Gastrocnemius medialis (tissue), 4 donors: ENCODE measurements around the gene MEN1. TPM values are rescaled to one million over a fixed set of nuclear protein-coding genes. Genes with fewer than 3 reads are reported as not detected.

Experiments used
- ATAC-seq, 2 donors: fragments of 150-250 bp; one replicate each; pipeline ENCODE4 v1.9.1; 2016
- DNase-seq, 2 donors: peaks; one replicate each; pipeline ENCODE4 v3.0.0-alpha.2; 2019
- H3K27ac ChIP-seq, 4 donors: fragments of 200-600 bp; sonication (generic); 1 replicate in 1 of 4; 2 replicates in 3 of 4; pipeline ENCODE4 v1.5.1; 2016 to 2018; ENCODE audit warnings: mild to moderate bottlenecking in 2 of 4, moderate library complexity in 1 of 4
- H3K27me3 ChIP-seq, 3 donors: fragments of 200-600 bp; sonication (generic) in 2 of 3; 1 replicate in 1 of 3; 2 replicates in 2 of 3; pipeline versions ENCODE4 v1.5.1 to v1.6.0; 2016 to 2019; ENCODE audit warnings: mild to moderate bottlenecking in 1 of 3, moderate library complexity in 1 of 3
- H3K36me3 ChIP-seq, 2 donors: fragments of 200-600 bp; sonication (generic) in 1 of 2; one replicate each; pipeline ENCODE4 v1.5.1; 2017 to 2018
- H3K4me1 ChIP-seq, 2 donors: fragments of 200-600 bp; sonication (generic) in 1 of 2; one replicate each; pipeline ENCODE4 v1.5.1; 2016 to 2017; ENCODE audit warnings: mild to moderate bottlenecking in 2 of 2
- H3K4me3 ChIP-seq, 4 donors: fragments of 200-600 bp; sonication (generic) in 3 of 4; 1 replicate in 1 of 4; 2 replicates in 3 of 4; pipeline ENCODE4 v1.5.1; 2016 to 2019; ENCODE audit warnings: mild to moderate bottlenecking in 2 of 4
- H3K9me3 ChIP-seq, 3 donors: fragments of 200-600 bp; sonication (generic) in 2 of 3; 1 replicate in 1 of 3; 2 replicates in 2 of 3; pipeline ENCODE4 v1.5.1; 2016 to 2019
- POLR2A ChIP-seq, 2 donors: fragments of 450-650 bp; IDR thresholded peaks; one replicate each; pipeline ENCODE4 v1.6.1; 2017; ENCODE audit warnings: antibody characterized with exemption in 2 of 2, mild to moderate bottlenecking in 2 of 2, moderate library complexity in 2 of 2
- in situ Hi-C, 4 donors: fragments of 200-750 bp; cut with MboI; loops; one replicate each; pipeline versions ENCODE4 v1.15.0 to v1.8.0; 2017; ENCODE audit warnings: low sequenced_read_pairs in 4 of 4
- intact Hi-C: fragments of 100-400 bp; cut with DNase I; formaldehyde crosslinking; loops from one replicate; pipeline ENCODE4 v1.15.1; 2023; ENCODE audit warnings: low total_unique reads
- total RNA-seq, 4 donors: library from RNA; depleted of rRNA; stranded (reverse); fragments of >200 nt; gene quantifications; one replicate each; pipeline versions ENCODE4 v1.1.0 to v1.2.3, GENCODE V29; 2016
- TF ChIP-seq, protein P1 (sequence below), 5 experiments: fragments of 450-650 bp in 3 of 5; fragments of 200-600 bp in 2 of 5; sonication (generic) in 2 of 5; IDR thresholded peaks in 4 of 5; conservative IDR thresholded peaks in 1 of 5; 1 replicate in 4 of 5; 2 replicates in 1 of 5; pipeline ENCODE4 v1.5.1; 2016 to 2019; ENCODE audit warnings: antibody characterized with exemption in 5 of 5, mild to moderate bottlenecking in 3 of 5, moderate library complexity in 3 of 5

MEN1 gene
- total RNA-seq, 4 donors from 2014 or later: 7.4 to 12.2 (median 9.8) TPM

DNA sequence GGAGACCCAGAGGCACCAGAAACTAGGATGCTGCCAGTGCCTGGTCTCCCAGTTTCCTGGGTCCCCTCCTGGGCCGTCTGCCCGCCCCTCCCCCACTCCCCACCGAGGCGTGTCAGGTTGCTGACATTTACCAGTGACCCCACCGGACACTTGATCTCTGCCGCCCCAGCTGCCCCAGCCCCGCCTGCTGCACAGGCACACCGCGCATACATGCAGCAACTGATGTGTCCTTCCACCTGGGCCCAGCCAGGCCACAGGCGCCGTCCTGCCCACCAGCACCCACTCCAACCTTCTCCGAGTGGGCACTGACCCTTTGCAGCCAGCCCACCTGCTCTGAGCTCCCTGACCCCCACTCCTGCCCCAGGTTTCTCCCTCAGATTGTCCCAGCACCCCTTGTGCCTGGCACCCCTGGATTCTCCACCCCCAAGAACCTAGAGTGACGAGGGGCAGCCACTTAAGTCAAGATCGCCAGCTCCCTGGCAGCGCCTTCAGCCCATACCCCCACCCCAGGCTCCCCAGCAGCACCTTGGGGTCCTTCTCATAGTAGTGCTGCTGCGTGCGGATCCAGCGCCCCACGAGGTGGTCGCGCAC, 51.1 kb downstream of the MEN1 start:
- H3K9me3 ChIP-seq: no peaks in the 10 kb centered on the region
- intact Hi-C loops: no loop called here
- H3K4me1 ChIP-seq: peaks cover 87 to 99% of the 10 kb centered on the region in 2 donors
- H3K27ac ChIP-seq: peak overlapping the region; percentile 91 to 99 (median 94)
- H3K27me3 ChIP-seq: no peaks in the 10 kb centered on the region
- peak overlapping the region; percentile 42 to 72 (median 62) for H3K4me3 ChIP-seq
- DNase-seq (peak in 1 of 2 donors; percentile 94), ATAC-seq (peak in 1 of 2 donors; percentile 25)
- peaks cover 0 to 18% of the 10 kb centered on the region in 2 donors for H3K36me3 ChIP-seq
- in situ Hi-C loops: no loop called here
- no peak for TF ChIP-seq POLR2A (IDR thresholded peaks at IDR 0.05)
- TF ChIP-seq, protein P1, sequence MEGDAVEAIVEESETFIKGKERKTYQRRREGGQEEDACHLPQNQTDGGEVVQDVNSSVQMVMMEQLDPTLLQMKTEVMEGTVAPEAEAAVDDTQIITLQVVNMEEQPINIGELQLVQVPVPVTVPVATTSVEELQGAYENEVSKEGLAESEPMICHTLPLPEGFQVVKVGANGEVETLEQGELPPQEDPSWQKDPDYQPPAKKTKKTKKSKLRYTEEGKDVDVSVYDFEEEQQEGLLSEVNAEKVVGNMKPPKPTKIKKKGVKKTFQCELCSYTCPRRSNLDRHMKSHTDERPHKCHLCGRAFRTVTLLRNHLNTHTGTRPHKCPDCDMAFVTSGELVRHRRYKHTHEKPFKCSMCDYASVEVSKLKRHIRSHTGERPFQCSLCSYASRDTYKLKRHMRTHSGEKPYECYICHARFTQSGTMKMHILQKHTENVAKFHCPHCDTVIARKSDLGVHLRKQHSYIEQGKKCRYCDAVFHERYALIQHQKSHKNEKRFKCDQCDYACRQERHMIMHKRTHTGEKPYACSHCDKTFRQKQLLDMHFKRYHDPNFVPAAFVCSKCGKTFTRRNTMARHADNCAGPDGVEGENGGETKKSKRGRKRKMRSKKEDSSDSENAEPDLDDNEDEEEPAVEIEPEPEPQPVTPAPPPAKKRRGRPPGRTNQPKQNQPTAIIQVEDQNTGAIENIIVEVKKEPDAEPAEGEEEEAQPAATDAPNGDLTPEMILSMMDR (IDR thresholded peaks at IDR 0.05 in 4 of 5, conservative IDR thresholded peaks at IDR 0.05 in 1 of 5): no peak

DNA sequence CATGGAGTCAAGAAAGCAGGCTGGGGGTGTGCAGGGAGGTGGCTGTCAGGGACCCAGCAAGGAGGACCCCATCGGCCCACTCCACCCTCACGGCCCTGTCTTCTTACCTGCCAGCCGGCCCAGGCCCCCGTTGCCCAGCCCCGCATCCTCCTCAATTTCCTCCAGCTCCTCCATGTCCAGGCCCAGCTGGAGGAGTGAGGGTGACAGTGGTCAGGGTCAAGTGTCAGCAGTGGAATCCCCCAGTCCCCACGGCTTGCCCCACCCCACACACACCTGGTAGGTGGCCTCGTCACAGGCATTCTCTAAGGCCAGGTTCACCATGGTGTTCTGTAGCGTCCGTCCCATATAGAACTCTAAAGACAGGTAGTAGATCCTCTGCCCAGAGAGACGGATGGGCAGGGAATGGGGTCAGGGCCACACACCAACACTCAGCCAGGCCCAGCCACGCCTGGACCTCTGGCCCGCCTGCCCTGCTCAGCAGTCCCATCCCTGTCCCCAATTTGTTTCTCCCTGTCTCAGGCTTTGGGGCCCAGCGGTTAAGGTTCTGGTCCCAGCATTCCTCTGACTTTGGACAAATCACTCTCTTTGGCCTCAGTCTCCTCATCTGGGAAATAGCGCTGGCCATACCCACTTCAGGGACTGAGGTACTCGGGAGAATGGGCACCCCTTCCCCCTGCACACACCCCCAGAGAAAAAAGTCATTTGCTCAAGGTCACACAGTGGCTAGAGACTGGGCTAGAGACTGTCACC, 51.8 kb downstream of the MEN1 start:
- Histone ChIP-seq H3K4me1 (peaks cover 84 to 99% of the 10 kb centered on the region in 2 donors), H3K27me3 (no peaks in the 10 kb centered on the region), H3K27ac (peak overlapping the region; percentile 91 to 99 (median 94)), H3K4me3 (peak overlapping the region; percentile 42 to 72 (median 62)), H3K36me3 (peaks cover 0 to 19% of the 10 kb centered on the region in 2 donors), H3K9me3 (no peaks in the 10 kb centered on the region)
- ATAC-seq (no peak), DNase-seq (peak in 1 of 2 donors; percentile 30)
- intact Hi-C loops: no loop called here
- TF ChIP-seq, protein P1 (IDR thresholded peaks at IDR 0.05 in 4 of 5, conservative IDR thresholded peaks at IDR 0.05 in 1 of 5): no peak
- no peak for TF ChIP-seq POLR2A (IDR thresholded peaks at IDR 0.05)
- in situ Hi-C loops: no loop called here

DNA sequence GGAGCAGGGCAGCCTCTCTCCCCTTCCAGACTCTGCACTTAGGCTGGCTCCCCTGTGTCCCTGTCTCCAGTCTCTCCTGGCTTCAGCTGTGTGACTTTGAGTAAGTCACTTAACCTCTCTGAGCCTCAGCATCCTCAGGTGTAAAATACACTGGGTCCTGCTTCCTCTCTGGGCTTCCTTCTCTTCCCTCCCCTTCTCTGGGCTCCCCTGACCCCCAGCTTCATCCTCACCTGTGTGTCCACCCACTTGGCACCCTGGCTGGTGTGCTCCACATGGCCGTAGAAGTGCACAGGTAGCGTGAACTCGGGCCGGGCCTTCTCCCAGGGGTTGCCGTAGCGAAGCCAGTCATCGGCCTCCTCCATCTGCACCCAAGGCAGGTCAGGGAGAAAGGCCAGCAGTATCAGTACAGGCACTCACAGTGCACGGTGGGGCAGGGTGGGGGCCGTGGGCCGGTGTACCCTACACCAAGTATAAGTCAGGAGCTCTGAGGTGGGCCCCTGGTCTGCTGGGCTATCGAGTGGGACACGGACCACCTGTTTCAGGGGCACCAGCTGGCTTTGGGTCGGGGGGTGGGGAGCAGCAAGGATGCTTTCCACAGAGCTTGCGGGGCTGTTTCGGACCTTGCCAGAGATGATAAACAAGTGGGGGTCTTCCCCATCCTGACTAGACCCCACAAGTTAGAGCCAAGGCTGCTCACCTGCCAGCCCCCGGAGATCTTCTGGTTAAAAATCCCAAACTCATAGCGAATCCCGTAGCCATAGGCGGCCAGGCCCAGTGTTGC, 52.6 kb downstream of the MEN1 start:
- peak overlapping the region; percentile 91 to 99 (median 94) for H3K27ac ChIP-seq
- intact Hi-C loops: no loop called here
- in situ Hi-C loops: no loop called here
- H3K9me3 ChIP-seq: no peaks in the 10 kb centered on the region
- no peaks in the 10 kb centered on the region for H3K27me3 ChIP-seq
- DNase-seq (peak in 1 of 2 donors; percentile 14), ATAC-seq (no peak)
- peak overlapping the region in 2 of 4 donors; percentile 65 to 72 for H3K4me3 ChIP-seq
- H3K36me3 ChIP-seq: peaks cover 0 to 27% of the 10 kb centered on the region in 2 donors
- H3K4me1 ChIP-seq: peaks cover 77 to 98% of the 10 kb centered on the region in 2 donors
- no peak for TF ChIP-seq POLR2A (IDR thresholded peaks at IDR 0.05)
- TF ChIP-seq, protein P1 (IDR thresholded peaks at IDR 0.05 in 4 of 5, conservative IDR thresholded peaks at IDR 0.05 in 1 of 5): no peak

DNA sequence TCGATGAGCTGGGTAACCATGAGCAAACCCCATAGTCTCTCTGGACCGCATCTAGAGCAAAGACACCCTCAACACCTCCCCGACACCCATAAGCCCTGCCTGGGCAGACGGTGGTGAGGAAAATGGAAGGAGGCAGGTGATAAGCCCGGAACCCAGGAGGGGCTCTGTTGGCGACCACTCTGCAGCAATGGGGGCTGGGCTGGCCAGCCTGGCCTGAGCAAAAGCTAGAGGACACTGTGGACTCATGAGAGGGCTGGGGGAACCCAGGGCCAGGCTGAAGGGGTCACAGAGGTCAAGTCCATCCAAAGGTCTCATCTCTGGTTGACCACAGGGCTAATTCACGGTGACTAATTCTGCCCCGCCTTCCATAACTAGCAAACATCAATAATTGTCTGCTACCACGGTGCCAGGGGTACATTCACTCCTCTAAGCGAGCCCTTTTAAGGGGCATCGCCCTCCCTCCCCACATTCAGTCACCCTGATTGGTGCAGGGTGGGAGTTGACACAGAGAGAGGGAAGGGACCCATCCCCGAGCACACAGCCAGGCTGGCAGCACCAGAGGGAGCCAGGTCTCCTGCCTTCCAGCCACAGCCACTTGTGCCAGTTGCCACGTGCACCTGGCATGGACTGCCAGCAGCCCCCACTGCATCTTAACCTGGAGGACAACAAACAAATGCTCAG, 54.5 kb downstream of the MEN1 start:
- ATAC-seq: no peak
- H3K4me1 ChIP-seq: peaks cover 58 to 81% of the 10 kb centered on the region in 2 donors
- H3K4me3 ChIP-seq: no peak overlapping the region
- TF ChIP-seq, protein P1 (IDR thresholded peaks at IDR 0.05 in 4 of 5, conservative IDR thresholded peaks at IDR 0.05 in 1 of 5): no peak
- intact Hi-C loops: no loop called here
- peaks cover 0 to 46% of the 10 kb centered on the region in 2 donors for H3K36me3 ChIP-seq
- peak in 1 of 2 donors; percentile 46 for DNase-seq
- no peaks in the 10 kb centered on the region for H3K9me3 ChIP-seq
- H3K27ac ChIP-seq: peak overlapping the region; percentile 91 to 99 (median 94)
- H3K27me3 ChIP-seq: no peaks in the 10 kb centered on the region
- in situ Hi-C loops: no loop called here
